GM23338 (cell line): Measurements from ENCODE around the gene NOSIP. TPM values are rescaled to one million over a fixed set of nuclear protein-coding genes. Genes with fewer than 3 reads are reported as not detected.

Experiments used
- ATAC-seq: fragments of 200-7000 bp; cut with Tn5 transposase; 3 replicates; pipeline ENCODE4 v1.9.1; 2020
- DNase-seq: peaks from one replicate; pipeline ENCODE4 v3.0.0-alpha.2; 2015; ENCODE audit warnings: low spot score
- H2AFZ ChIP-seq: fragments of 200-600 bp; sonication (generic); 2 replicates; pipeline ENCODE4 v1.8.0; 2016; ENCODE audit warnings: antibody characterized with exemption, mild to moderate bottlenecking, moderate library complexity
- H3F3A ChIP-seq: fragments of 200-600 bp; sonication (generic); replicated peaks from 2 replicates; pipeline ENCODE4 v1.8.0; 2017; ENCODE audit warnings: antibody characterized with exemption, mixed run types, low read depth
- H3K27ac ChIP-seq: fragments of 200-600 bp; sonication (generic); 2 replicates; pipeline ENCODE4 v1.6.1; 2016; ENCODE audit warnings: low read depth
- H3K27me3 ChIP-seq: fragments of 200-600 bp; sonication (generic); 2 replicates; pipeline ENCODE4 v1.8.0; 2016; ENCODE audit warnings: mild to moderate bottlenecking, mixed run types, moderate library complexity; ENCODE audit not compliant: insufficient read depth
- H3K36me3 ChIP-seq: fragments of 200-600 bp; sonication (generic); 2 replicates; pipeline ENCODE4 v1.8.0; 2016; ENCODE audit warnings: mild to moderate bottlenecking; ENCODE audit not compliant: insufficient read depth
- H3K4me1 ChIP-seq: fragments of 200-600 bp; sonication (generic); 2 replicates; pipeline ENCODE4 v1.8.0; 2016; ENCODE audit warnings: mild to moderate bottlenecking, moderate library complexity; ENCODE audit not compliant: insufficient read depth
- H3K4me2 ChIP-seq: fragments of 200-600 bp; sonication (generic); 2 replicates; pipeline ENCODE4 v1.7.1; 2017; ENCODE audit warnings: mixed run types
- H3K4me3 ChIP-seq: fragments of 200-600 bp; sonication (generic); 2 replicates; pipeline ENCODE4 v1.6.1; 2016; ENCODE audit warnings: mixed run types
- H3K79me2 ChIP-seq: fragments of 200-600 bp; sonication (generic); replicated peaks from 2 replicates; pipeline ENCODE4 v1.8.0; 2017; ENCODE audit warnings: mild to moderate bottlenecking; ENCODE audit not compliant: insufficient read depth
- H3K9me2 ChIP-seq: fragments of 200-600 bp; sonication (generic); 2 replicates; pipeline ENCODE4 v1.8.0; 2017; ENCODE audit not compliant: insufficient read depth
- H4K20me1 ChIP-seq: fragments of 200-600 bp; sonication (generic); replicated peaks from 2 replicates; pipeline ENCODE4 v1.8.0; 2017; ENCODE audit warnings: mild to moderate bottlenecking; ENCODE audit not compliant: insufficient read depth
- H3K27ac Mint-ChIP-seq: 2 replicates; pipeline ENCODE4 v1.8.0; 2020; ENCODE audit warnings: inconsistent platforms, mild to moderate bottlenecking, moderate library complexity, mixed read lengths
- H3K27me3 Mint-ChIP-seq: 3 replicates; pipeline ENCODE4 v1.8.0; 2022; ENCODE audit warnings: low read depth, mild to moderate bottlenecking, moderate library complexity, mixed read lengths, inconsistent platforms; ENCODE audit not compliant: insufficient read depth, poor library complexity
- H3K36me3 Mint-ChIP-seq: 3 replicates; pipeline ENCODE4 v1.8.0; 2021; ENCODE audit warnings: low read depth, mild to moderate bottlenecking, inconsistent platforms, moderate library complexity, mixed read lengths
- H3K4me1 Mint-ChIP-seq: 3 replicates; pipeline ENCODE4 v1.8.0; 2020; ENCODE audit warnings: mild to moderate bottlenecking, inconsistent platforms, mixed read lengths
- H3K4me3 Mint-ChIP-seq: 3 replicates; pipeline ENCODE4 v1.8.0; 2021; ENCODE audit warnings: moderate library complexity, mild to moderate bottlenecking, inconsistent platforms, mixed read lengths
- H3K9me3 Mint-ChIP-seq: 3 replicates; pipeline ENCODE4 v1.8.0; 2020; ENCODE audit warnings: moderate library complexity, mild to moderate bottlenecking, inconsistent platforms, mixed read lengths
- CREB1 ChIP-seq: fragments of 250-450 bp; sonication (Bioruptor Pico); IDR thresholded peaks from 2 replicates; pipeline ENCODE4 v1.5.0; 2020; ENCODE audit warnings: low read depth, mild to moderate bottlenecking, moderate library complexity
- CTCF ChIP-seq, 2 experiments: fragments of 200-600 bp in 1 of 2; sonication (generic) in 1 of 2; conservative IDR thresholded peaks; 2 replicates each; pipeline versions ENCODE4 v1.5.1 to v1.6.1; 2016 to 2017; ENCODE audit warnings: antibody characterized with exemption in 2 of 2, low read depth in 2 of 2, mild to moderate bottlenecking in 2 of 2, moderate library complexity in 1 of 2
- ETS1 ChIP-seq: IDR thresholded peaks from 2 replicates; pipeline ENCODE4 v1.6.1; 2016; ENCODE audit warnings: antibody characterized with exemption
- EZH2 ChIP-seq: fragments of 200-600 bp; sonication (generic); IDR thresholded peaks from one replicate; pipeline ENCODE4 v1.8.0; 2017; ENCODE audit warnings: antibody characterized with exemption, mild to moderate bottlenecking, low read depth; ENCODE audit not compliant: unreplicated experiment
- EZH2phosphoT487 ChIP-seq: fragments of 200-600 bp; sonication (generic); IDR thresholded peaks from one replicate; pipeline ENCODE4 v1.8.1; 2018; ENCODE audit warnings: antibody characterized with exemption; ENCODE audit not compliant: unreplicated experiment
- JUNB ChIP-seq: IDR thresholded peaks from one replicate; pipeline ENCODE4 v1.6.1; 2016; ENCODE audit warnings: antibody characterized with exemption; ENCODE audit not compliant: unreplicated experiment
- NANOG ChIP-seq: IDR thresholded peaks from 2 replicates; pipeline ENCODE4 v1.6.1; 2016; ENCODE audit warnings: antibody characterized with exemption, borderline replicate concordance
- POLR2AphosphoS5 ChIP-seq: IDR thresholded peaks from 2 replicates; pipeline ENCODE4 v1.6.1; 2016; ENCODE audit warnings: antibody characterized with exemption, low read depth
- REST ChIP-seq: IDR thresholded peaks from one replicate; pipeline ENCODE4 v1.6.1; 2018; ENCODE audit warnings: antibody characterized with exemption; ENCODE audit not compliant: unreplicated experiment
- STAT1 ChIP-seq: IDR thresholded peaks from one replicate; pipeline ENCODE4 v1.6.1; 2016; ENCODE audit warnings: antibody characterized with exemption; ENCODE audit not compliant: unreplicated experiment
- ZNF114 ChIP-seq: fragments of 250-450 bp; sonication (Bioruptor Pico); IDR thresholded peaks from 2 replicates; pipeline ENCODE4 v1.5.0; 2020; ENCODE audit warnings: mild to moderate bottlenecking, moderate library complexity
- ZNF331 ChIP-seq: fragments of 250-450 bp; sonication (Bioruptor Pico); IDR thresholded peaks from 2 replicates; pipeline ENCODE4 v1.5.0; 2020; ENCODE audit warnings: low read depth, mild to moderate bottlenecking, moderate library complexity
- ZNF462 ChIP-seq: fragments of 250-450 bp; sonication (Bioruptor Pico); IDR thresholded peaks from 2 replicates; pipeline ENCODE4 v1.5.0; 2020; ENCODE audit warnings: mild to moderate bottlenecking, moderate library complexity
- polyA plus RNA-seq: library from polyadenylated mRNA; unstranded; fragments of >200 nt; fragmentation: Nextera tagmentation; extraction: Ambion mirVana; gene quantifications from 2 replicates; pipeline ENCODE4 v1.2.1, GENCODE V29; 2016
- total RNA-seq: library from RNA; depleted of rRNA; stranded (reverse); fragments of >200 nt; shearing (Covaris generic); gene quantifications from 2 replicates; pipeline ENCODE4 v1.2.3, GENCODE V29; 2014

Gene NOSIP
- total and polyA plus RNA-seq, 2 experiments from 2014 or later: 88.5 to 143 TPM

- peaks cover 26% of the 10 kb centered on the region for H3K36me3 Mint-ChIP-seq
- peaks cover 14% of the 10 kb centered on the region for H3K4me1 ChIP-seq
- peak overlapping the region; percentile 96 for H3K27ac ChIP-seq
- H3K4me2 ChIP-seq: peak overlapping the region; percentile 98
- TF ChIP-seq CTCF (conservative IDR thresholded peaks at IDR 0.05; ENCODE audit: low read depth in 2 of 2) (no peak), ZNF462 (CRISPR knock-in tag) (no peak), STAT1 (no peak), JUNB (no peak), NANOG (no peak), REST (no peak), EZH2phosphoT487 (no peak), ZNF331 (CRISPR knock-in tag) (no peak), POLR2AphosphoS5 (peak; percentile 98), ETS1 (peak; percentile 9; the same call in 1 of the 2 replicates), ZNF114 (no peak), CREB1 (CRISPR knock-in tag) (0 out of 2 replicates have a peak, but pooled peaks have one; percentile 2), EZH2 (no peak)
- peak overlapping the region; percentile 98 for H3K27ac Mint-ChIP-seq
- DNase-seq (peak; percentile 100), ATAC-seq (peak; percentile 75)
- peaks cover 14% of the 10 kb centered on the region for H3K4me1 Mint-ChIP-seq
- H4K20me1 ChIP-seq: no peaks in the 10 kb centered on the region; the same call in 1 of the 2 replicates
- H3K9me3 Mint-ChIP-seq: no peaks in the 10 kb centered on the region; the same call in 2 of the 3 replicates
- H3K79me2 ChIP-seq: peaks cover 29% of the 10 kb centered on the region
- H3F3A ChIP-seq: peaks cover 26% of the 10 kb centered on the region
- no peaks in the 10 kb centered on the region for H3K27me3 ChIP-seq
- H3K4me3 Mint-ChIP-seq: peak overlapping the region; percentile 90
- H3K27me3 Mint-ChIP-seq: peaks cover 22% of the 10 kb centered on the region
- no peak overlapping the region for H2AFZ ChIP-seq
- no peaks in the 10 kb centered on the region for H3K9me2 ChIP-seq
- peak overlapping the region; percentile 99 for H3K4me3 ChIP-seq
- peaks cover 8% of the 10 kb centered on the region; the same call in 1 of the 2 replicates for H3K36me3 ChIP-seq
Observed at GRCh38 chr19:49590071-49590970, 10.0 kb upstream of the NOSIP start.
